Endothelial cell of umbilical vein (primary cell): ENCODE results near the gene MUCL3.

Experiments used
- CTCF ChIP-seq, 2 donors: IDR thresholded peaks; 1 replicate in 1 of 2; 2 replicates in 1 of 2; pipeline ENCODE4 v1.5.1; 2011; ENCODE audit warnings: low read length in 2 of 2, mild to moderate bottlenecking in 2 of 2, moderate library complexity in 2 of 2, control low read depth in 1 of 2, inconsistent platforms in 1 of 2, low read depth in 1 of 2; ENCODE audit not compliant: insufficient read depth in 1 of 2; ENCODE audit errors: extremely low read depth in 1 of 2
- EZH2 ChIP-seq: IDR thresholded peaks from 2 replicates; pipeline ENCODE4 v1.6.1; 2012; ENCODE audit warnings: borderline replicate concordance, low read depth, mild to moderate bottlenecking, moderate library complexity, low read length, inconsistent platforms; ENCODE audit not compliant: severe bottlenecking
- FOS ChIP-seq: IDR thresholded peaks from 2 replicates; pipeline ENCODE4 v1.6.1; 2011; ENCODE audit warnings: mild to moderate bottlenecking, low read length, moderate library complexity, borderline replicate concordance; ENCODE audit not compliant: insufficient read depth
- GATA2 ChIP-seq: IDR thresholded peaks from 2 replicates; pipeline ENCODE4 v1.7.0; 2011; ENCODE audit warnings: low read depth, mild to moderate bottlenecking, moderate library complexity, mixed read lengths, low read length; ENCODE audit not compliant: insufficient read length, insufficient read depth
- JUN ChIP-seq: IDR thresholded peaks from 2 replicates; pipeline ENCODE4 v1.6.1; 2011; ENCODE audit warnings: borderline replicate concordance, low read depth; ENCODE audit not compliant: insufficient read length, insufficient read depth
- MAX ChIP-seq: IDR thresholded peaks from 2 replicates; pipeline ENCODE4 v1.6.1; 2011; ENCODE audit not compliant: insufficient read depth, insufficient read length
- MYC ChIP-seq: IDR thresholded peaks from one replicate; pipeline ENCODE4 v1.6.1; 2011; ENCODE audit warnings: mild to moderate bottlenecking, low read depth, low read length
- POLR2A ChIP-seq: IDR thresholded peaks from 2 replicates; pipeline ENCODE4 v1.6.1; 2012; ENCODE audit warnings: low read depth, mild to moderate bottlenecking, control low read depth, low read length
- POLR2AphosphoS5 ChIP-seq: IDR thresholded peaks from 2 replicates; pipeline ENCODE4 v1.6.1; 2012; ENCODE audit warnings: low read depth, mild to moderate bottlenecking, control low read depth, low read length, moderate library complexity; ENCODE audit not compliant: insufficient read depth

- TF ChIP-seq POLR2A (no peak), CTCF (IDR thresholded peaks at IDR 0.05; ENCODE audit: extremely low read depth in 1 of 2, insufficient read depth in 1 of 2, low read depth in 1 of 2, low read length in 2 of 2) (no peak), GATA2 (no peak), EZH2 (no peak), POLR2AphosphoS5 (no peak), JUN (no peak), MAX (no peak), FOS (no peak), MYC (no peak)
Measured at GRCh38 chr6:31002471-31002870, 61.7 kb downstream of the MUCL3 start.
